K562 treated with DMSO at 1 percent for 24 hours (cell line): ENCODE data around the gene DBX2. TPM values are rescaled to one million over a fixed set of nuclear protein-coding genes. Genes with fewer than 3 reads are reported as not detected.

Experiments used
- total RNA-seq: library from RNA; unstranded; fragments of 300-600 nt; gene quantifications from 2 replicates; pipeline ENCODE4 v1.2.3, GENCODE V29; 2022; ENCODE audit warnings: low read depth; ENCODE audit not compliant: insufficient read depth

Gene DBX2
- total RNA-seq, result not detected in 2 replicates

DNA sequence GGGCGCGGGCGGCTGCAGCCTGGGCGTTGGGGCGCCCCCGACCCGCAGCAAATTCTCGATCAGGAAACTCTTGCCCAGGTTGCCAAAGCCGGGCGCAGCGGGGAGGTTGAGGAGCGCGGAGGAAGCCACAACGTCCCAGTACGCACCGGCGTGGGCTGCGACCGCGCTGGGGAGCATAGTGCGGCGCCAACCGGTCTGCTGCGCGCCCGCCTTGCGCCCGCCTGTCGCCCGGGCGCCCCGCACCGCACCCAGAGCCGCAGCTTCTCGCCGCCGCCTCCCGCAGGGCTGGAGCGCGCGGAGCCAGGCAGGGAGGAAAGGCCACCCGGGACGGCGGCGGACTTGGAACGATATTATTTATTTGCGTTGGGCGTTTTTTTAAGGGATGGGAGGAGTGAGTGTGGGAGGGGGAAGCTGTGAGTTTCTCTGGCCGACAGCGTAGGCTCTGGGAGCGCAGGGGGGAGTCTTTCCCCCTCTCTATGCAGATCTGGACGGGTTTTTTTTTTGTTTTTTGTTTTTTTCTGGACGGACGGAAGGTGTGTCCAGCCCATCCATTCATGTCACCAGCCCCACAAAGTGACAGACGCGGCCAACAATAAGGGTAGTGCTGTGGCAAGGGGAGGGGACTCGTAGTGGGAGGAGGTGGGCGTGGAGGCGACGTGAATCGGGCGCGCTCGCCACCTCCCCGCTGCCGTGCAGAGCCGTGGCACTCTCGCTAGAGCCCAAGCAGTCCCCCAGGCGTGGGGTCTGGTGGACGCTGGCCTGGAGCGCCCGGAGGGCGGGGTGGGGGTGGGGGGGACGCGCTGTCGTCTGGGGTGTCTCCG is at the start of gene DBX2:
TSS of gene DBX2 (minus strand) at position 349 of the 821 bp plus-strand sequence. CDS start at position 177, 172 bp downstream.

Other genes starting within 250 kb of the DBX2 start
- 0.80 and 1.9 TPM in 2 replicates for gene NELL2, start 174.8 kb downstream of the DBX2 start, total RNA-seq
- gene ANO6, start 165.0 kb upstream of the DBX2 start, total RNA-seq, result 15.0 and 18.5 TPM in 2 replicates